Measurements from ENCODE around the gene CELSR1.
A peak's percentile ranks its signal among the peaks of the same experiment; 100 is the strongest.

Gene CELSR1

DNA sequence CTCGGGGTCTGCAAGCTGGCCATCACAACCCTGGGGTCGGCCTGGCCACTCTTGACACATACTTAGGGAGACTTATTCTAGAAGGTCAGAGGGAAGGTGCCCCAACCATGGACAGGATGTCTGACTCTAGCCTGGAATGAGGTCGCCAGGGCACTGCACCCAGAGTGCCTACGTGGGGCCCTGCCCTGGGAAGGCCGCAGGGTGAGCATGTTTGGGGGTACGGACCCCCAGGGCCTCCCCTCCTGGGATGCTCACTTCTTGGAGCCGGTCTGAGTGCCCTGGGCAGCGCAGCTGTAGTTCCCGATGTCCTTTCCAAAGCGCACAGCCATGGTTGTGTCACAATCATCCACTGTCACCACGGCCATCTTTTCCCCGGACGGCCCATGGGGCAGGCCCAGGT is 126.1 kb downstream of the CELSR1 start:
- Mint-ChIP-seq H3K4me3 (no peak overlapping the region), H3K4me1 (peaks cover 24% of the 10 kb centered on the region), H3K9me3 (no peaks in the 10 kb centered on the region), H3K36me3 (ENCODE audit: low read depth) (no peaks in the 10 kb centered on the region), H3K27ac (no peak overlapping the region), H3K27me3 (ENCODE audit: low read depth, poor library complexity) (peaks cover 8% of the 10 kb centered on the region)
- no peak for DNase-seq
- TF ChIP-seq, protein P1, sequence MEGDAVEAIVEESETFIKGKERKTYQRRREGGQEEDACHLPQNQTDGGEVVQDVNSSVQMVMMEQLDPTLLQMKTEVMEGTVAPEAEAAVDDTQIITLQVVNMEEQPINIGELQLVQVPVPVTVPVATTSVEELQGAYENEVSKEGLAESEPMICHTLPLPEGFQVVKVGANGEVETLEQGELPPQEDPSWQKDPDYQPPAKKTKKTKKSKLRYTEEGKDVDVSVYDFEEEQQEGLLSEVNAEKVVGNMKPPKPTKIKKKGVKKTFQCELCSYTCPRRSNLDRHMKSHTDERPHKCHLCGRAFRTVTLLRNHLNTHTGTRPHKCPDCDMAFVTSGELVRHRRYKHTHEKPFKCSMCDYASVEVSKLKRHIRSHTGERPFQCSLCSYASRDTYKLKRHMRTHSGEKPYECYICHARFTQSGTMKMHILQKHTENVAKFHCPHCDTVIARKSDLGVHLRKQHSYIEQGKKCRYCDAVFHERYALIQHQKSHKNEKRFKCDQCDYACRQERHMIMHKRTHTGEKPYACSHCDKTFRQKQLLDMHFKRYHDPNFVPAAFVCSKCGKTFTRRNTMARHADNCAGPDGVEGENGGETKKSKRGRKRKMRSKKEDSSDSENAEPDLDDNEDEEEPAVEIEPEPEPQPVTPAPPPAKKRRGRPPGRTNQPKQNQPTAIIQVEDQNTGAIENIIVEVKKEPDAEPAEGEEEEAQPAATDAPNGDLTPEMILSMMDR (IDR thresholded peaks at IDR 0.05) = no peak

DNA sequence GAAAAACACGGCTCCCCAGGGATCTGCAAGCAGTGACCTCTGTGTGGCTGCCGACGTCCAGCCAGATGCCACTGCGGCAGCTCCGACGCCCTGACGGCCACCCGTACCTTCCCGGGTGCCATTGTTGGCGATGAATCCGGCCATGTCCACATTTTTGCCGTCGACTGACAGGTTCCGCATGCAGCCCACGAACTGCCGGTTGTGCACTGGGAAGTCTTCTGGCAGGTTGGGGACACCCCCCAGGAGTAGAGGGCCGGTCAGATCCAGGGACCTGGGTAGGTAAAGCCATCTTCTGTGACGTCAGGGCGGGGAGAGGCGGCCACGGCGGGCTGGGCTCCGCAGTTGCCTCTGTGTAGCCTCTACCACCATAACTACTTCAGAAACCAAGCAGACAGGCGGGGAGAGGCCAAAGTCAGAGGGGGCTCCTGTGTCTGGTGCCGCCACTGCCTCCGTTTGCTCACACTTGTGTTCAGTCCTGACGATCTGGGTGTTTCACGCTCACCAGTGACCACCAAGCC is 127.1 kb downstream of the CELSR1 start:
- H3K4me1 Mint-ChIP-seq = peaks cover 18% of the 10 kb centered on the region
- H3K9me3 Mint-ChIP-seq = no peaks in the 10 kb centered on the region
- no peak overlapping the region for H3K4me3 Mint-ChIP-seq
- TF ChIP-seq, protein P1 (IDR thresholded peaks at IDR 0.05) = no peak
- no peak overlapping the region for H3K27ac Mint-ChIP-seq
- H3K36me3 Mint-ChIP-seq (ENCODE audit: low read depth) = no peaks in the 10 kb centered on the region
- peaks cover 8% of the 10 kb centered on the region for H3K27me3 Mint-ChIP-seq (ENCODE audit: low read depth, poor library complexity)
- no peak for DNase-seq

DNA sequence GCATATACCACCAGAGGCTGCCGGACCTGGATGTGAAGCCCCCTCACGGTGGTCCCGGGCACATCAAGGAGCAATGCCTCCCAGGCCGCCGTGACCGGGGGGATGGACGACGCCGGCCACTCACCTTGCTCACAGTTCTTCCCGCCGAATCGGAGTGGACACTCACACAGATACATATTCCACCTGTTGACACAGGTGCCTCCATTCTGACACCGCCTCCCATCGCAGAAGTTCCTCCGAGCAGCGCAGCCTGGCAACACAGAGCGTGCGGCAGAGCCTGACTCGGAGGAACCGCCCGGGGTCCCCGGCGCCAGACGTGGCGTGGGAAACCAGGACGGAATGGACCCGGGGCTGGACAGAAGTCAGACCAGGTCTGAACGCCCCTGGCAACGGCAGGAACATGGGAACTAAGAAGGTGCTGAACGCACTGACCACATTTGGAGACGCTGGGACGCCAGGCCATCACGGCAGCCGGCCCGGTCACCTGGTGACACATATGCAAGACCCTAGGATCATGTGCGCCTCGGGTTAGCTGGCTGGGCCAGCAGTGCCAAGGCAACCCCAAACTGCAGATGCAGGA is 127.7 kb downstream of the CELSR1 start:
- Mint-ChIP-seq H3K9me3 (no peaks in the 10 kb centered on the region), H3K4me1 (peaks cover 18% of the 10 kb centered on the region), H3K27ac (no peak overlapping the region), H3K36me3 (ENCODE audit: low read depth) (no peaks in the 10 kb centered on the region), H3K4me3 (no peak overlapping the region), H3K27me3 (ENCODE audit: low read depth, poor library complexity) (peaks cover 8% of the 10 kb centered on the region)
- TF ChIP-seq, protein P1 (IDR thresholded peaks at IDR 0.05) = no peak
- no peak for DNase-seq

DNA sequence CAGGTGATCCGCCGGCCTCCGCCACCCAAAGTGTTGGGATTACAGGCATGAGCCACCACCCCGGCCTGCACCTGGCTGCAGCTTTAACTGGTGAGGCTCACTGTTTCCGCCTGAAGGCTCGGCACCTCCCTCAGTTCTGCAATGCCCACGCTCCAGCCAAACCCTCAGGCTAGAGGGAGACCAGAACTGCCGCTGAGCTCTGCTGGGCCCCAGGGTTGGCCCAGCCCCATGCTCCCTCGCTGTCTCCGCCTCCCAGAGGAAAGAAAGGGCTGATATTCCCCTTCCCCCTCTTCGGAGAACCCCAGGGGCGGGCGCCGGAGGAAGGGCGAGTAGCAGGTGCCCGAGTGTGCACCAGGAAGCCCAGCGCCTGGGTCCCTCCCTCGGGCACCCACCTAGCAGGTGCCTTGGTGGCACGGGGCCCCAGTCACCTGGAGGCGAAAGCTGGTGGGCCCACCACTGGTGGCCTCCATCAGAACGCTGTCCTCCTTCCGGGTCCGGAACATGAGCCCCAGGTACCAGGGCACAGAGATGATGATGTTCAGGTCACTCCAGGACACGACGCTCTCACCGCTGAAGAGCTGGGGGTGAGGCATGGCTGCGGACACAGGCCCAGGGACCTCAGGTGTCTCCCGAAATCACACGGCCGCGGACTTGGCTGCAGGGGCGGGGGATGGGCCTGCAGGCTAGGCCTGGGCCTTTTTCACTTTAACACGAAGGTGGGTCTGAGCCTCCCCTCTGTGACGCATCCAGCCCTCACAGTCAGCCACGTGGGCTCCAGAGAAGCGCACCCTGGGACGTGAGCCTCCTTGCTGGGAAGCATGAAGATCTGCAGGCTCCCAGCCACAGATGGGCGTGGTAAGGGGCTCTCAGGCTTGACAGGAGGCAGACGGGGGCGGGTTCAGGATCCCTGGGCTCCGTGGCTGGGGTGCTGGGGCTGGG is 128.6 kb downstream of the CELSR1 start:
- Mint-ChIP-seq H3K27me3 (ENCODE audit: low read depth, poor library complexity) (peaks cover 8% of the 10 kb centered on the region), H3K36me3 (ENCODE audit: low read depth) (no peaks in the 10 kb centered on the region), H3K27ac (no peak overlapping the region), H3K4me3 (no peak overlapping the region), H3K4me1 (peaks cover 18% of the 10 kb centered on the region), H3K9me3 (no peaks in the 10 kb centered on the region)
- TF ChIP-seq, protein P1 (IDR thresholded peaks at IDR 0.05) = no peak
- no peak for DNase-seq

DNA sequence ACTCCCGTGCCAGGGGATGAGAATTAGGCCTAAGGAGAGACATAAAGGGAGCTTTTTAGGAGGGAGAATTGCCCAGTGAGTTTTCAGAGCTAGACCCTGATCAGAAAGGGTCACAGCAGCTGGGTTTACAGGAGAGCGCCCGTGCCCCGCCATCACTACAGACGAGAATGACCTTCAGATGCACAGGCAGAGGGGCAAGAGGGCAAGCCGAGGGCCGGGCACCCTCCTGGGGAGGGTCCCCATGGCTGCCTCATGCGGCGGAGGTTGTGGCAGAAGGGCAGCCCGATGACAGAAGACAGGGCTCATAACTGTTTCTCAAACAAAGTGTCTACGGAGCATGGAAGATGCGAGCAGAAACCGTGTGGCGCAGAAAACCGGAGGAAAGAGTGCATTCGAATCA is 129.7 kb downstream of the CELSR1 start:
- no peak for DNase-seq
- no peak overlapping the region for H3K4me3 Mint-ChIP-seq
- H3K4me1 Mint-ChIP-seq = peaks cover 18% of the 10 kb centered on the region
- peak overlapping the region; percentile 37 for H3K27ac Mint-ChIP-seq
- no peaks in the 10 kb centered on the region for H3K9me3 Mint-ChIP-seq
- H3K27me3 Mint-ChIP-seq (ENCODE audit: low read depth, poor library complexity) = peaks cover 8% of the 10 kb centered on the region
- TF ChIP-seq, protein P1 (IDR thresholded peaks at IDR 0.05) = no peak
- H3K36me3 Mint-ChIP-seq (ENCODE audit: low read depth) = no peaks in the 10 kb centered on the region
